ENCODE results near the gene FAM24B.

Gene FAM24B

DNA sequence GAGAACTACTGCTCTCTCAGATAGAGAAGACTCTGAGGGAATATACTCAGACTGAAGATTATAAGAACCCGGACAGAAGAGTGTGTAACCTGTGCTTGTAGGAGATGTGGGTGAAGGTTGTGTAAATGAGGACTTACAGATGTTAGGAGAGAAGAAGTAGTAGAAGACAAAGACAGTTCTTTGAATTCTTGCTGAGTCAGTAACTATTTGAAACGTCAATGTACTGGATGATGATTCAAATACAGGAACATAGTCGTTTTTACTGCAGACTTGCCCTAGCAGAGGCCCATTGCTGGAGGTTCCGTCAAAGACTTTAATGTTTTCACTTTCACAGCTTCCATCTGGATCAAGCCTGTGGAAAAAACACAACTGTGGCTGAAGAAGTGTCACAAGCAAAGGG lies 40.5 kb downstream of the FAM24B start:
- intact Hi-C loops (cut with DNase I): no loop called here
- no peak for DNase-seq

- intact Hi-C loops (cut with DNase I): no loop called here
- no peak for DNase-seq
These were observed 43.5 kb downstream of the FAM24B start for GRCh38 chr10:122835908-122836307.

DNA sequence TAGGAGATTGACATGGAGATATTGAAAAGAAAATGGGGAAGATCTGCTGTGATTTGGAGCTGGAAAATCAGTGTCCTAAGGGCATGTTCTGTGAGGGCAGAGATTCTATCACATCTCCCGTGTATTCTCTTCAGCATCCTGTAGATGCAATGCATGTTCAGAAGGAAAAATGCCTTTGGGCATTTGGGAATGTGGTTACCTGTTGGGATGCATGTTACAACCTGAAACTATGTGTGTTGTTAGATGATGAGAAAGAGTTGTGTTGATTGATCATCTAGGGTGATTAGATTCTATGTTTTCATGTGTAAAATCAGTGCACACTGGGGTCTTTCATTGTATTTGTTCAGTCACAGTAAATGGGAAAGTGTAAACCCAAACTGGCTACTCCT lies 48.4 kb downstream of the FAM24B start:
- intact Hi-C loops (cut with DNase I): no loop called here
- no peak for DNase-seq

DNA sequence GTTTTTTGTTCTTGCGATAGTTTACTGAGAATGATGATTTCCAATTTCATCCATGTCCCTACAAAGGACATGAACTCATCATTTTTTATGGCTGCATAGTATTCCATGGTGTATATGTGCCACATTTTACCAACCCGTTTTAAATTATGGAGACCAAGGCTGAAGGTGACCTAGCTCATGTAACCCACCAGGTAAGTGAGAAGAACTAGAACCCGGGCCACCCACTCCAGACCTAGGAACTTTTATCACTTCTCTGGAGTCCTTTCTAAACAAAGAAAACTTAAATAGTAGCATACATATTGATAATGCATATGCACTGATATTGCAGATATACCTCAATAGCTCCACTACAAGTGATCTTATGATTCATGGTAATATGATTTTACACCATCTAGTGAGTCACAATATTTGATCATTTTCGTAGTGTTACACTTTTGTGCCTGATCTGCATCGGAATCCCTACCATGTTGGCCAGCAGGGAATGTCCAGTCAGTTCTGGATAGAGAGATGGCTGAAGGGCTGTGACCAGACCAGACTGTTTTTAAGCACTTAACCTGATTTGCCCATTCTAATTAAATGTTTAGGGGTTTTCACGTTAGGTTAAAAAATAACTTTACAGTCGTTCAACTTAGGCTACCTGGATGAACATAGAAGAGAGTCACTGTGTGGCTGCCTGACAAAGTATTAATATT lies 49.0 kb downstream of the FAM24B start:
- intact Hi-C loops (cut with DNase I): no loop called here
- no peak for DNase-seq

DNA sequence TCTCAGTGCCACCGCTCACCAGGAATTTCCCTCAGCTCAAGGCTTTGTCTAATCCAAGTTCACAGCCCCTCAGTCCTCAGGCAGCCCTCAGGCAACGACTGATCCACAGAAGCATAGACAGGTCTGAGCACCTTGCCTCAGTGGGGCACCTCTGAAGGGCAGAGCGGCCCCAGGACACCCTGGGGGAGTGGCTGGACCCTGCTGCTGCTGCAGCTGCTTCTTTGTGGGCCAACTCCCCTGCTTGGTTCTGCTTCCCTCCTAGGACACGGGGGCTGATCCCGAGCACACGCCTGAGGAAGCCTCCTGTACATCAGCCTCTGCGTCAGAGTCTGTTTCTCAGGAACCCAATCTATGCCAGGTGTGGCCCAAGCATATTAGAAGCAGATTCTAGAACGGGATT lies 49.9 kb downstream of the FAM24B start:
- DNase-seq: no peak
- intact Hi-C loops (cut with DNase I): no loop called here

DNA sequence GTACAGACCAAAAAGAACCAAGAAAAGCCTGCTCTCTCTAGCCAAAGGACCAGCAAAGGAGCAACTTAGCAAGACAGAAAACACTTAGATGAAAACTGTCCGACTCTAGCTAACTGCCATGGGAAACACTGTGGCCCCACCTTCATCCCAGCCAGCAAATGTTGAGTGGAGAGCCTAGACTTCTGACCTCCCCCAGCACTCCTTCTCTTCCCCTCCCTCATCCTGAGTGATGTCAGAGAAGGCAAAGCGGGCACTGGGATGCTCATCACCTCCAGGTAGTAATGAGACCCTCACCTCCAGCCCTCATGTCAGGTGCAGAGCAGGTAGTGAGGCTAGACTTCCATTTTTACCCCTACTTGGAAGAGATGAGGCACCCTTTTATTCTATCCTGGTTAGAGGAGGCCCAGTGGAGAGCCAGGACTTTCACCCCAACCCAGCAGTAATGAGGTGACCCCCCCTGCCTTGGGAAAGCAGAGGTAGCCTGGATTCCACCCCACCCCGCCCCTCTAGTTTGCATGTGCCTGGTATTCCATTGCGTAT lies 50.6 kb downstream of the FAM24B start:
- no peak for DNase-seq
- intact Hi-C loops (cut with DNase I): no loop called here

- DNase-seq: no peak
- intact Hi-C loops (cut with DNase I): no loop called here
These were observed 52.1 kb downstream of the FAM24B start for GRCh38 chr10:122827302-122827701.

DNA sequence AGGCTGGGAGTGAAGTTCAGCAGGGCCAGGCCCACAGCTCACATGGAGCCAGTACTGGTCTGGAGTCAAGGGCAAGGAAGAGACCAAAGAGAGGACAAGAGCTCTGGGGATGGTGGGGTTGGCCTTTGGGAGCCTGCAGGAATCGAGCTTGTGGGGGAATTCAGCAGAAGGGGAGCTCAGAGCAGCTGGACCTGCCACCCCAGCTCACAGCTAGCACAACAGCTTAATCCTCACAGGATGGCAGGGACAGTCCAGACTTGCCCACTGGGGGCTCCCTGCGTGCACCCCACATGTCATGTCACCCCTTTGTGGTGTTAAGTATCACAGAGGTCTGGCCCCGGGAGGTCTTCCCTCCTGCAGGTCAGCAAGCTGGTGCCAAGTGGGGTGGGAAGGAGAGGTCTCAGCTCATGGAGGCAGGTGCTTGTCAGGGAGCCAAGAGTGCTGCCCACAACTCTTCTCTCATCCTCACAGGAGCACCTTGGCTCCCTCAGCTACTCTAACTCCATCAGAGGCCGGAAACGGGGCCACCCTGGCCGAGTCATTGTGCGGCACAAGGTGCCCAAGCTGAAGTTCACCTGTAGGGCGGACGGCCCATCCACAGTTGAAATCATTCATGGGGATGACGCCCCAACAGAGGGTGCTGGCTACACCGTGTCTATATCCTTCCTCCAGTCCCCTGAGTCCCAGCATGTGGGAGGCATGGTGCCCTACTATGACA lies 56.2 kb downstream of the FAM24B start:
- DNase-seq: no peak
- intact Hi-C loops (cut with DNase I): no loop called here

- DNase-seq: no peak
- intact Hi-C loops (cut with DNase I): no loop called here
These were observed 57.6 kb downstream of the FAM24B start for GRCh38 chr10:122821808-122822207.

- intact Hi-C loops (cut with DNase I): no loop called here
These were observed 63.9 kb downstream of the FAM24B start for GRCh38 chr10:122815458-122815857.

GRCh38 chr10:122814493-122814892 lies 64.9 kb downstream of the FAM24B start:
- intact Hi-C loops (cut with DNase I): no loop called here
- DNase-seq: no peak

More at GRCh38 chr10:122815458-122815857, 63.9 kb downstream of the FAM24B start:
- DNase-seq: no peak

GRCh38 chr10:122812751-122813150 lies 66.6 kb downstream of the FAM24B start:
- DNase-seq: no peak
- intact Hi-C loops (cut with DNase I): no loop called here

- intact Hi-C loops (cut with DNase I): no loop called here
- DNase-seq: no peak
These were observed 77.1 kb downstream of the FAM24B start for GRCh38 chr10:122802282-122802681.
